Breast epithelium (tissue), 4 donors: Measurements from ENCODE around the gene TNRC18. TPM values are rescaled to one million over a fixed set of nuclear protein-coding genes. Genes with fewer than 3 reads are reported as not detected.
A peak's percentile ranks its signal among the peaks of the same experiment; 100 is the strongest.

Source experiments
- DNase-seq, 2 donors: peaks; one replicate each; pipeline ENCODE4 v3.0.0-alpha.2; 2019; ENCODE audit warnings: low spot score in 2 of 2
- H3K27ac ChIP-seq, 2 donors: fragments of 200-600 bp; sonication (generic) in 1 of 2; one replicate each; pipeline ENCODE4 v1.5.1; 2016 to 2019; ENCODE audit warnings: mild to moderate bottlenecking in 1 of 2
- H3K27me3 ChIP-seq, 2 donors: fragments of 200-600 bp; sonication (generic) in 1 of 2; one replicate each; pipeline versions ENCODE4 v1.5.1 to v1.6.0; 2017 to 2019; ENCODE audit warnings: control low read depth in 1 of 2, mild to moderate bottlenecking in 1 of 2
- H3K36me3 ChIP-seq: fragments of 200-600 bp; one replicate; pipeline ENCODE4 v1.5.1; 2019
- H3K4me1 ChIP-seq, 2 donors: fragments of 200-600 bp; sonication (generic); one replicate each; pipeline ENCODE4 v1.5.1; 2016 to 2019; ENCODE audit warnings: control low read depth in 1 of 2
- H3K4me3 ChIP-seq, 3 donors: fragments of 200-600 bp; sonication (generic); 1 replicate in 2 of 3; 2 replicates in 1 of 3; pipeline ENCODE4 v1.5.1; 2016 to 2019; ENCODE audit warnings: mild to moderate bottlenecking in 3 of 3, moderate library complexity in 2 of 3
- H3K9me3 ChIP-seq, 2 donors: fragments of 200-600 bp; sonication (generic) in 1 of 2; one replicate each; pipeline ENCODE4 v1.5.1; 2016 to 2019; ENCODE audit warnings: control low read depth in 1 of 2
- POLR2A ChIP-seq: fragments of 450-650 bp; IDR thresholded peaks from one replicate; pipeline ENCODE4 v1.6.1; 2016; ENCODE audit warnings: antibody characterized with exemption, mild to moderate bottlenecking, moderate library complexity
- POLR2AphosphoS5 ChIP-seq, 3 donors: sonication (generic); formaldehyde crosslinking; IDR thresholded peaks; one replicate each; pipeline ENCODE4 v1.6.1; 2017; ENCODE audit warnings: antibody characterized with exemption in 3 of 3
- intact Hi-C: fragments of 100-400 bp; cut with DNase I; formaldehyde crosslinking; loops from one replicate; pipeline ENCODE4 v1.15.1; 2023; ENCODE audit warnings: low total_unique reads
- total RNA-seq, 3 donors: library from RNA; depleted of rRNA; stranded (reverse); fragments of >200 nt; gene quantifications; one replicate each; pipeline ENCODE4 v1.1.0, GENCODE V29; 2016
- TF ChIP-seq, protein P1 (sequence below), 3 donors: fragments of 450-650 bp; IDR thresholded peaks; one replicate each; pipeline ENCODE4 v1.5.1; 2016 to 2017; ENCODE audit warnings: antibody characterized with exemption in 3 of 3, mild to moderate bottlenecking in 3 of 3, moderate library complexity in 3 of 3

Gene TNRC18
- total RNA-seq, 3 donors from 2014 or later: 32.2 to 72.4 (median 36.9) TPM

DNA sequence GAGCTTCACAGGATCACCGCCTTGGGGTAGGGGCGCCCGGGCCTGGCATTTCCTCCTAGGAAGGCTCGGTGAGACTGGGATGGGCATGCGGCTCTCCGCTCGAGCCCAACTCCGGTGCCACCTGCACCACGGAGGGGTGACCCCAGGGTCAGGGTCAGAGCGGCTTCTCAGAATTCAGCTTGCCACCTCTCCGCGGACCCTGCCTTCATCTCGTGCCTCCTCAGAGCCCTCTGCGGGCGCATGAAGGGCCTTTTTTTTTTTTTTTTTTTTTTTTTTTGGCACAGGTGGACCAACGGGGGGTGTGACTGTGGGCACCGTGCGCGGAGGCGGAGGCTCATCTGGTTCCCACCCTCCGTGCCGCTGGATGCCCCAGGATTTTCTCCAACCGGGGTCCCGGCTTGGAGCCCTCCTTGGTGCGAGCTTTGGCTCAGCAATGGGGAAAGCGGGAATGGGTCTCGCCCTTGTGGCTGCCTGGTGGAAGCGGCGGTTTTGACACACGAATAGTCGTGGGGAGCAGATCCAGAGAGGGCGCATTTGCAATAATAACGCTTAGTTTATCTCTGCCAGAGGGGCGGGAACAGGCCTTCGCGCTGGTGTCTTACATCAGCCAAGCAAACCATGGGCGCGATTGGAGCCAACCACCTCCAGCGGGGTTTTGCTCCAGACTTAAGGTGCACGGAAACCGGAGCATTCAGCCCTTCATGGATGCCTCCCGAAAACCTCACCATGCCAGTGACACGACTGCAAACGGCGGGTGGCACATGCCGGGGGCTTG is 5.0 kb upstream of the TNRC18 start:
- intact Hi-C loops: no loop called here
- Histone ChIP-seq H3K36me3 (no peaks in the 10 kb centered on the region), H3K4me3 (peak overlapping the region; percentile 93 to 98 (median 95)), H3K9me3 (peaks cover 0 to 5% of the 10 kb centered on the region in 2 donors), H3K27ac (peak overlapping the region; percentile 99), H3K4me1 (peaks cover 0 to 7% of the 10 kb centered on the region in 2 donors), H3K27me3 (no peaks in the 10 kb centered on the region)
- TF ChIP-seq POLR2A (no peak), POLR2AphosphoS5 (IDR thresholded peaks at IDR 0.05) (peak in 1 of 3 donors; percentile 7)
- TF ChIP-seq, protein P1, sequence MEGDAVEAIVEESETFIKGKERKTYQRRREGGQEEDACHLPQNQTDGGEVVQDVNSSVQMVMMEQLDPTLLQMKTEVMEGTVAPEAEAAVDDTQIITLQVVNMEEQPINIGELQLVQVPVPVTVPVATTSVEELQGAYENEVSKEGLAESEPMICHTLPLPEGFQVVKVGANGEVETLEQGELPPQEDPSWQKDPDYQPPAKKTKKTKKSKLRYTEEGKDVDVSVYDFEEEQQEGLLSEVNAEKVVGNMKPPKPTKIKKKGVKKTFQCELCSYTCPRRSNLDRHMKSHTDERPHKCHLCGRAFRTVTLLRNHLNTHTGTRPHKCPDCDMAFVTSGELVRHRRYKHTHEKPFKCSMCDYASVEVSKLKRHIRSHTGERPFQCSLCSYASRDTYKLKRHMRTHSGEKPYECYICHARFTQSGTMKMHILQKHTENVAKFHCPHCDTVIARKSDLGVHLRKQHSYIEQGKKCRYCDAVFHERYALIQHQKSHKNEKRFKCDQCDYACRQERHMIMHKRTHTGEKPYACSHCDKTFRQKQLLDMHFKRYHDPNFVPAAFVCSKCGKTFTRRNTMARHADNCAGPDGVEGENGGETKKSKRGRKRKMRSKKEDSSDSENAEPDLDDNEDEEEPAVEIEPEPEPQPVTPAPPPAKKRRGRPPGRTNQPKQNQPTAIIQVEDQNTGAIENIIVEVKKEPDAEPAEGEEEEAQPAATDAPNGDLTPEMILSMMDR (IDR thresholded peaks at IDR 0.05): peak in 2 of 3 donors; percentile 21 to 25
- peak in 1 of 2 donors; percentile 66 for DNase-seq

- H3K4me1 ChIP-seq: peaks cover 0 to 7% of the 10 kb centered on the region in 2 donors
- H3K4me3 ChIP-seq: peak overlapping the region; percentile 93 to 98 (median 95)
- no peak for DNase-seq
- no peak for TF ChIP-seq POLR2A
- TF ChIP-seq POLR2AphosphoS5 (IDR thresholded peaks at IDR 0.05): no peak
- TF ChIP-seq, protein P1 (IDR thresholded peaks at IDR 0.05): no peak
- H3K27me3 ChIP-seq: no peaks in the 10 kb centered on the region
- no peaks in the 10 kb centered on the region for H3K36me3 ChIP-seq
- intact Hi-C loops: no loop called here
- H3K9me3 ChIP-seq: no peaks in the 10 kb centered on the region
- H3K27ac ChIP-seq: peak overlapping the region; percentile 99
Measured at GRCh38 chr7:5426226-5426475, 2.5 kb upstream of the TNRC18 start.

- peaks cover 0 to 7% of the 10 kb centered on the region in 2 donors for H3K4me1 ChIP-seq
- H3K4me3 ChIP-seq: peak overlapping the region; percentile 93 to 98 (median 95)
- intact Hi-C loops: no loop called here
- H3K27me3 ChIP-seq: no peaks in the 10 kb centered on the region
- peak in 1 of 2 donors; percentile 73 for DNase-seq
- peak overlapping the region; percentile 99 for H3K27ac ChIP-seq
- no peaks in the 10 kb centered on the region for H3K9me3 ChIP-seq
- TF ChIP-seq, protein P1 (IDR thresholded peaks at IDR 0.05): no peak
- peak; percentile 35 to 71 (median 69) for TF ChIP-seq POLR2AphosphoS5 (IDR thresholded peaks at IDR 0.05)
- TF ChIP-seq POLR2A: peak; percentile 81
- no peaks in the 10 kb centered on the region for H3K36me3 ChIP-seq
Measured at GRCh38 chr7:5425507-5426225, 2.0 kb upstream of the TNRC18 start.

GRCh38 chr7:5424749-5425506 is 1.3 kb upstream of the TNRC18 start:
- intact Hi-C loops: no loop called here
- DNase-seq: no peak
- Histone ChIP-seq H3K27me3 (no peaks in the 10 kb centered on the region), H3K36me3 (no peaks in the 10 kb centered on the region), H3K9me3 (no peaks in the 10 kb centered on the region), H3K27ac (peak overlapping the region; percentile 99), H3K4me3 (peak overlapping the region; percentile 93 to 98 (median 95)), H3K4me1 (peaks cover 0 to 7% of the 10 kb centered on the region in 2 donors)
- peak in 2 of 3 donors; percentile 9 to 30 for TF ChIP-seq POLR2AphosphoS5 (IDR thresholded peaks at IDR 0.05)
- no peak for TF ChIP-seq POLR2A

DNA sequence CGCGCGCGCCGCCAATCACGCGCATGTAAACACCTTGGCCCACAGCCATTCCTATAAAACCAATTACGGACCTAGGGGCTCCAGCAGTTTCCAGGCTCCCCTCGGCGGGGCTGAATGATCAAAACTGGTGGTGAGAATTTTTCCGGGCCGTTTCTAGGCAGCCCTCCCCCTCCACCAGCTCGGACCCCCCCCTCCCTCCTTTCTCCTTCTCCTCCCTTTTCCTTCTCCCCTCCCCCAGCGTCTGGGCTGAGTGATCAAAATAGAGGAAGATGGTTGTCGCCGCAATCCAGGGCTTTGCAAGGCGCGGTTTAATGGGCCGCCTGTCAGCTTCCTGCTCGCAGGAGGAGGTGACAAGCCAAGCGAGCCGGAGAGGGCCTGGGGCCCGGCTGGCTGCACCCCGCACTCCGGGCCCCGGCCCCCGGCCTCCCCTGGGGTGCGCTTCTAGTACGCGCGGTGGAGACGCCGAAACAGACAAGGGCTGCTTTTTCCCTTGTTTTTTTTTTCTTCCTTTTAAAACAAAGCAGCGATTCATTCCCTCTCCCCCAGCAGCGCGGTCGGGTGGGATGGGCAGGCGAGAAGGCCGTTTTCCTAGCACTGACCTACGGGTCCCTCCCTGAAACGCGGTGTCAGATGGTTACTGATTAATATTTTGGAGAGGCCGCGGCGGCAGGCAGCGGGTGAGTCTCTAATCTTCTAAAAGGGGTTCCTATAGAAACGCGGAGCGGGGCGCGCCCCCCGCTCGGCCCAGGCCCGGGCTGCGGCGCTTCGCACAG is 528 bp upstream of the TNRC18 start:
- intact Hi-C loops: no loop called here
- Histone ChIP-seq H3K4me3 (peak overlapping the region; percentile 93 to 98 (median 95)), H3K9me3 (no peaks in the 10 kb centered on the region), H3K27me3 (no peaks in the 10 kb centered on the region), H3K4me1 (peaks cover 0 to 4% of the 10 kb centered on the region in 2 donors), H3K27ac (peak overlapping the region; percentile 99), H3K36me3 (no peaks in the 10 kb centered on the region)
- peak; percentile 95 to 96 for DNase-seq
- TF ChIP-seq POLR2AphosphoS5 (IDR thresholded peaks at IDR 0.05) (peak; percentile 68 to 81 (median 77)), POLR2A (peak; percentile 56)
- TF ChIP-seq, protein P1 (IDR thresholded peaks at IDR 0.05): no peak
